ENCODE data around the gene LRIT2. TPM values are rescaled to one million over a fixed set of nuclear protein-coding genes. Genes with fewer than 3 reads are reported as not detected.

LRIT2 gene
- total RNA-seq, 4 donors from 2014 or later, result not detected

DNA sequence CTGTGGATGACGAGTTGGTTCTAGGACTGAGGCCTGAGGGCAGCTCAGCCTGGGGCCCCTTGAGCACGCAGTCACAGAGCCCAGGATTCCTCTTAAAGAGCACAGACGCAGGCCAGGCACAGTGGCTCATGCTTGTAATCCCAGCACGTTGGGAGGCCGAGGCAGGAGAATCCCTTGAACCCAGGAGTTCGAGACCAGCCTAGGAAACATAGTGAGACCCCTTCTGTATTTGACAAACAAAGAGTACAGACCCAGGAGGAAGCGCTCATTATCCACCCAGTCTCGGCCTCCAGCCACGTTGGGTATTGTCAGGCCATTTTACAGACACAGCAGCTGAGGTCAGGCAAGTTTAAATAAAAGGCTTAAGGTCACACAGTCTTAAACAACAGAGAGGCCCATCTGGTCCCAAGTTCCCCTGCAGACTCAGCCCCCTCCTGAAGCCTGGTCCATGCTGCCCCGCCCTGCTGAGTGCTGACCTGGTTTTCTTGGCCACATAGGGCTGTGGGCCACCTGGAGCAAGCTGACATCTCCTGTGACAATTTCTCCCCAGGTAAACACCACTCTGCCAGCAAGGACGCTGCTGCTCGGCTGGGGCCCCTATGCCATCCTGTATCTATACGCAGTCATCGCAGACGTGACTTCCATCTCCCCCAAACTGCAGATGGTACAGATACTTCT lies 32.1 kb upstream of the LRIT2 start:
- Histone ChIP-seq H3K36me3 (no peaks in the 10 kb centered on the region), H3K4me1 (peaks cover 0 to 4% (median 0%) of the 10 kb centered on the region in 4 donors), H3K4me3 (no peak overlapping the region), H3K27ac (no peak overlapping the region), H3K9me3 (no peaks in the 10 kb centered on the region), H3K27me3 (peaks cover 10% of the 10 kb centered on the region)
- TF ChIP-seq POLR2AphosphoS5 (IDR thresholded peaks at IDR 0.05), result no peak
- TF ChIP-seq POLR2A (IDR thresholded peaks at IDR 0.05), result no peak
- TF ChIP-seq, protein P1, sequence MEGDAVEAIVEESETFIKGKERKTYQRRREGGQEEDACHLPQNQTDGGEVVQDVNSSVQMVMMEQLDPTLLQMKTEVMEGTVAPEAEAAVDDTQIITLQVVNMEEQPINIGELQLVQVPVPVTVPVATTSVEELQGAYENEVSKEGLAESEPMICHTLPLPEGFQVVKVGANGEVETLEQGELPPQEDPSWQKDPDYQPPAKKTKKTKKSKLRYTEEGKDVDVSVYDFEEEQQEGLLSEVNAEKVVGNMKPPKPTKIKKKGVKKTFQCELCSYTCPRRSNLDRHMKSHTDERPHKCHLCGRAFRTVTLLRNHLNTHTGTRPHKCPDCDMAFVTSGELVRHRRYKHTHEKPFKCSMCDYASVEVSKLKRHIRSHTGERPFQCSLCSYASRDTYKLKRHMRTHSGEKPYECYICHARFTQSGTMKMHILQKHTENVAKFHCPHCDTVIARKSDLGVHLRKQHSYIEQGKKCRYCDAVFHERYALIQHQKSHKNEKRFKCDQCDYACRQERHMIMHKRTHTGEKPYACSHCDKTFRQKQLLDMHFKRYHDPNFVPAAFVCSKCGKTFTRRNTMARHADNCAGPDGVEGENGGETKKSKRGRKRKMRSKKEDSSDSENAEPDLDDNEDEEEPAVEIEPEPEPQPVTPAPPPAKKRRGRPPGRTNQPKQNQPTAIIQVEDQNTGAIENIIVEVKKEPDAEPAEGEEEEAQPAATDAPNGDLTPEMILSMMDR (IDR thresholded peaks at IDR 0.05), result no peak
- no peak for TF ChIP-seq EP300 (IDR thresholded peaks at IDR 0.05; ENCODE audit: low read depth)
- WGBS, 2 donors (ENCODE audit: low coverage in 1 of 2), result 75 to 97% methylated on average over 5 to 15 of the region's 15 CpGs
- in situ Hi-C loops (cut with MboI; ENCODE audit: low pct_ligation_motif_present in 1 of 4, low pct_unique_long_range_greater_than_20kb in 1 of 4, low sequenced_read_pairs in 3 of 4), result no loop called here
- intact Hi-C loops (cut with DNase I; ENCODE audit: low total_unique reads), result no loop called here
- no peak for DNase-seq

GRCh38 chr10:84256510-84257342 lies 31.4 kb upstream of the LRIT2 start:
- Histone ChIP-seq H3K9me3 (no peaks in the 10 kb centered on the region), H3K4me1 (peaks cover 0 to 4% (median 0%) of the 10 kb centered on the region in 4 donors), H3K27ac (no peak overlapping the region), H3K27me3 (peaks cover 10% of the 10 kb centered on the region), H3K36me3 (no peaks in the 10 kb centered on the region), H3K4me3 (no peak overlapping the region)
- TF ChIP-seq POLR2A (IDR thresholded peaks at IDR 0.05), result no peak
- TF ChIP-seq, protein P1 (IDR thresholded peaks at IDR 0.05), result peak; percentile 34 to 53 (median 38)
- DNase-seq, result peak; percentile 56
- intact Hi-C loops (cut with DNase I; ENCODE audit: low total_unique reads), result no loop called here
- 25 to 44% methylated on average over 4 to 35 of the region's 35 CpGs for WGBS, 2 donors (ENCODE audit: low coverage in 1 of 2)
- in situ Hi-C loops (cut with MboI; ENCODE audit: low pct_ligation_motif_present in 1 of 4, low pct_unique_long_range_greater_than_20kb in 1 of 4, low sequenced_read_pairs in 3 of 4), result no loop called here

DNA sequence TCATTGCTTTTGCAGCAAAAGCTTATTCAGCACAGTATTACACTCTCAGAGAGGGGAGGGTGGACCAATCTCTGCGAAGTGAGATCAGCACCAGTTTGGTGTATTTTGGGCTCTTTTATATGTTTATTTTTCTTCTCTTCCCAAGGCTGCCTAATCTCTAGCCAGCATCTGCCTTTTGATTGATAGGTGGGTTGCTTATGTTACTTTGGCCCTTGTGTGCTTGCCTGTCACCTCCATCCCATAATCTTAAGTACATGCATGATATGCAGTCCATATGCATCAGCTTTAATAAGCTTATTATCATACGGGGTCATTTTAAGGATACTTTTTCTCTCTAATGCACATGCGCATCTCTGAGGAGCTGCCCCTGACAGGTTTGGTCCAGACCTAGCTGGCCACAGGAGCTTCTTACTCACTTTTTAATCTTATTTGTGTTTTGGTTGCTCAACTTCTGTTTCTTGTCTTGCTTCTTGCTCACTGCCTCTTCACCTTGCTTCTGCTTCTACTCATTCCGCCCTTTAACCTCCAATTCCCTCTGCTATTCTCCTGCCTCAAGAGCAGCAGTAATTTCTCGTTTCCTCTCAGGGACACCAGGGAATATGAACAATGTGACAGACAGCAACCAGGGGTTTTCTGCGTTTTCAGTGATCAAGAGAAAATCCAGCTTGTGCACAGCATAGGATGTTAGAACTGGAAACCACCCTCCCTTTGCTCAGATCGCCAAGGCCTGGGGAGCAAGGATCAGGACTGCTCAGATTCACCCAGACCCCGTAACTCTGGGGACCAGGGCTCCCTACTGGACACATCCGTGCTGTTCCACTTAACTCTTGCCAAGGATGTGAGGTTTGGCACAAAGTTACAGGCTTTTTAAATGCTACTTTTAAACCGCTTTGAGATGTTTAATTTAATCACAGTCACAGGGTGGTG lies 29.5 kb upstream of the LRIT2 start:
- in situ Hi-C loops (cut with MboI; ENCODE audit: low pct_ligation_motif_present in 1 of 4, low pct_unique_long_range_greater_than_20kb in 1 of 4, low sequenced_read_pairs in 3 of 4), result no loop called here
- Histone ChIP-seq H3K4me1 (peaks cover 0 to 4% (median 0%) of the 10 kb centered on the region in 4 donors), H3K9me3 (no peaks in the 10 kb centered on the region), H3K27ac (no peak overlapping the region), H3K4me3 (no peak overlapping the region), H3K36me3 (no peaks in the 10 kb centered on the region), H3K27me3 (peaks cover 10% of the 10 kb centered on the region)
- TF ChIP-seq POLR2AphosphoS5 (IDR thresholded peaks at IDR 0.05) (no peak), EP300 (IDR thresholded peaks at IDR 0.05; ENCODE audit: low read depth) (no peak), POLR2A (IDR thresholded peaks at IDR 0.05) (no peak)
- TF ChIP-seq, protein P1 (IDR thresholded peaks at IDR 0.05), result no peak
- DNase-seq, result no peak
- 70 to 73% methylated on average over 7 to 10 of the region's 10 CpGs for WGBS, 2 donors (ENCODE audit: low coverage in 1 of 2)
- intact Hi-C loops (cut with DNase I; ENCODE audit: low total_unique reads), result no loop called here

DNA sequence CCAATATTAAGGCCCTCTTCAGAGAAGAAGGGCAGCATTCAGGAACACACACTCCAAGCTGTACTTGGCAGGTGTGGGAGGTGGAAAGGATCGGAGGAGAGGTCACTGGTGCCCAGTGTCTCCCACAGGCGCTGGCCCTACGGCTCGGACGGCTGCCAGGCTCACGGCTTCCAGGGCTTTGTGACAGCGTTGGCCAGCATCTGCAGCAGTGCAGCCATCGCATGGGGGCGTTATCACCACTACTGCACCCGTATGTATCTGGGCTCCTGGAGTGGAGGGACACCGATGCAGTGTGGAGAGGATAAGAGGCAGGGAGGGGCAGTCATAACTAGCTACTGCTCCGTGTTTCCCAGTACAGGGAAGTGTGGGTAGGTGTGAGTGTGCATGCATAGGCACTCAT lies 23.4 kb upstream of the LRIT2 start:
- TF ChIP-seq EP300 (IDR thresholded peaks at IDR 0.05; ENCODE audit: low read depth) (no peak), POLR2AphosphoS5 (IDR thresholded peaks at IDR 0.05) (no peak), POLR2A (IDR thresholded peaks at IDR 0.05) (no peak)
- TF ChIP-seq, protein P1 (IDR thresholded peaks at IDR 0.05), result no peak
- H3K9me3 ChIP-seq, result no peaks in the 10 kb centered on the region
- no peak overlapping the region for H3K27ac ChIP-seq
- H3K36me3 ChIP-seq, result no peaks in the 10 kb centered on the region
- DNase-seq, result no peak
- WGBS, 2 donors (ENCODE audit: low coverage in 1 of 2), result 71 to 78% methylated on average over 2 to 12 of the region's 12 CpGs
- no peak overlapping the region for H3K4me3 ChIP-seq
- no peaks in the 10 kb centered on the region for H3K4me1 ChIP-seq
- in situ Hi-C loops (cut with MboI; ENCODE audit: low pct_ligation_motif_present in 1 of 4, low pct_unique_long_range_greater_than_20kb in 1 of 4, low sequenced_read_pairs in 3 of 4) (no loop called here), intact Hi-C loops (cut with DNase I; ENCODE audit: low total_unique reads) (no loop called here)
- H3K27me3 ChIP-seq, result no peaks in the 10 kb centered on the region

Data from transverse colon (tissue), 4 donors.